CD14-positive monocyte (primary cell): ENCODE results near the gene CD300E. TPM values are rescaled to one million over a fixed set of nuclear protein-coding genes. Genes with fewer than 3 reads are reported as not detected.

ENCODE experiments used
- DNase-seq, 3 donors: peaks; one replicate each; pipeline ENCODE4 v3.0.0-alpha.2; 2011 to 2022
- H2AFZ ChIP-seq: 2 replicates; pipeline ENCODE4 v1.6.0; 2012; ENCODE audit warnings: mild to moderate bottlenecking, low read depth, low read length, inconsistent platforms; ENCODE audit not compliant: insufficient read depth, poor library complexity, severe bottlenecking
- H3K27ac ChIP-seq, 2 donors: 1 replicate in 1 of 2; 2 replicates in 1 of 2; pipeline ENCODE4 v1.5.1; 2012 to 2013; ENCODE audit warnings: low read length in 2 of 2, control low read depth in 1 of 2, inconsistent platforms in 1 of 2, low read depth in 1 of 2, mild to moderate bottlenecking in 1 of 2
- H3K27me3 ChIP-seq, 2 donors: one replicate each; pipeline versions ENCODE4 v1.6.0 to v1.6.1; 2011 to 2013; ENCODE audit warnings: low read length in 2 of 2; ENCODE audit not compliant: control insufficient read depth in 2 of 2, insufficient read depth in 2 of 2
- H3K36me3 ChIP-seq, 2 donors: replicated peaks in 1 of 2; 1 replicate in 1 of 2; 2 replicates in 1 of 2; pipeline versions ENCODE4 v1.5.1 to v1.6.1; 2012 to 2013; ENCODE audit warnings: low read length in 2 of 2, control low read depth in 1 of 2, inconsistent platforms in 1 of 2, mild to moderate bottlenecking in 1 of 2; ENCODE audit not compliant: insufficient read depth in 2 of 2, control insufficient read depth in 1 of 2
- H3K4me1 ChIP-seq, 2 donors: 1 replicate in 1 of 2; 2 replicates in 1 of 2; pipeline versions ENCODE4 v1.5.1 to v1.6.1; 2012 to 2013; ENCODE audit warnings: low read length in 2 of 2, control low read depth in 1 of 2, inconsistent platforms in 1 of 2, mild to moderate bottlenecking in 1 of 2, moderate library complexity in 1 of 2; ENCODE audit not compliant: insufficient read depth in 2 of 2, control insufficient read depth in 1 of 2
- H3K4me2 ChIP-seq: replicated peaks from 2 replicates; pipeline ENCODE3; 2012; ENCODE audit warnings: low read length, moderate library complexity, mild to moderate bottlenecking; ENCODE audit not compliant: poor library complexity, severe bottlenecking; ENCODE audit errors: extremely low read depth
- H3K4me3 ChIP-seq, 3 experiments: fragments of 200-600 bp in 1 of 3; sonication (generic) in 1 of 3; replicated peaks in 1 of 3; 1 replicate in 2 of 3; 2 replicates in 1 of 3; pipeline ENCODE4 v1.5.1; 2011 to 2013; ENCODE audit warnings: low read length in 3 of 3, mild to moderate bottlenecking in 3 of 3, control low read depth in 2 of 3, low read depth in 2 of 3, inconsistent platforms in 1 of 3, moderate library complexity in 1 of 3
- H3K79me2 ChIP-seq: 2 replicates; pipeline ENCODE4 v1.6.0; 2012; ENCODE audit warnings: mild to moderate bottlenecking, control low read depth, inconsistent platforms, low read length, moderate library complexity; ENCODE audit not compliant: insufficient read depth
- H3K9ac ChIP-seq: 2 replicates; pipeline ENCODE4 v1.6.0; 2017; ENCODE audit warnings: low read length, mild to moderate bottlenecking; ENCODE audit not compliant: insufficient read depth, poor library complexity, severe bottlenecking
- H3K9me3 ChIP-seq, 2 donors: replicated peaks in 1 of 2; 1 replicate in 1 of 2; 2 replicates in 1 of 2; pipeline versions ENCODE4 v1.5.1 to v1.6.1; 2012 to 2013; ENCODE audit warnings: low read length in 2 of 2, control low read depth in 1 of 2; ENCODE audit not compliant: control insufficient read depth in 1 of 2, insufficient read depth in 1 of 2
- H4K20me1 ChIP-seq: 2 replicates; pipeline ENCODE4 v1.6.0; 2012; ENCODE audit warnings: mild to moderate bottlenecking, low read length, control low read depth, moderate library complexity; ENCODE audit not compliant: insufficient read depth
- H3K27ac Mint-ChIP-seq, 7 donors: one replicate each; pipeline ENCODE4 v1.8.0; 2020; ENCODE audit warnings: mild to moderate bottlenecking in 7 of 7, mixed read lengths in 7 of 7, moderate library complexity in 6 of 7, inconsistent platforms in 2 of 7
- H3K27me3 Mint-ChIP-seq, 3 donors: one replicate each; pipeline ENCODE4 v1.8.0; 2021 to 2022; ENCODE audit warnings: low read depth in 3 of 3, mild to moderate bottlenecking in 3 of 3, mixed read lengths in 3 of 3, moderate library complexity in 3 of 3, inconsistent platforms in 1 of 3
- H3K36me3 Mint-ChIP-seq, 2 donors: one replicate each; pipeline ENCODE4 v1.8.0; 2020; ENCODE audit warnings: mixed read lengths in 2 of 2, inconsistent platforms in 1 of 2, mild to moderate bottlenecking in 1 of 2
- H3K4me1 Mint-ChIP-seq: one replicate; pipeline ENCODE4 v1.8.0; 2020; ENCODE audit warnings: mild to moderate bottlenecking, mixed read lengths
- H3K4me3 Mint-ChIP-seq, 2 donors: one replicate each; pipeline ENCODE4 v1.8.0; 2020; ENCODE audit warnings: mild to moderate bottlenecking in 2 of 2, mixed read lengths in 2 of 2, moderate library complexity in 1 of 2
- H3K9me3 Mint-ChIP-seq, 7 donors: one replicate each; pipeline ENCODE4 v1.8.0; 2020 to 2022; ENCODE audit warnings: mixed read lengths in 7 of 7, mild to moderate bottlenecking in 6 of 7, moderate library complexity in 6 of 7, inconsistent platforms in 2 of 7
- CTCF ChIP-seq: fragments of 200-600 bp; IDR thresholded peaks from one replicate; pipeline ENCODE4 v1.8.0; 2022; ENCODE audit warnings: antibody characterized with exemption, mild to moderate bottlenecking
- WGBS: methylation state at CpG from one replicate; pipeline ENCODE4 v1.1.5; 2013; ENCODE audit warnings: missing lambda C conversion rate; ENCODE audit not compliant: insufficient coverage; 5-methylcytosine and 5-hydroxymethylcytosine counted together
- intact Hi-C, 2 donors: fragments of 100-400 bp; cut with micrococcal nuclease; formaldehyde crosslinking; loops; one replicate each; pipeline versions ENCODE4 v1.15.0 to v1.15.1; 2023
- polyA plus RNA-seq, 3 donors: library from polyadenylated mRNA; depleted of rRNA in 1 of 3; unstranded in 2 of 3; stranded (reverse) in 1 of 3; fragments of 300-500 nt in 2 of 3; fragments of >200 nt in 1 of 3; fragmentation: Illumina TruSeq in 2 of 3; gene quantifications; 1 replicate in 2 of 3; 2 replicates in 1 of 3; pipeline ENCODE4 v1.2.3, GENCODE V29; 2012 to 2021

The CD300E gene
- polyA plus RNA-seq, 3 donors = 65.0 to 228 (median 122) TPM

GRCh38 chr17:74579900-74580299 lies 43.6 kb downstream of the CD300E start:
- Mint-ChIP-seq H3K9me3 (peaks cover 4 to 13% (median 9%) of the 10 kb centered on the region in 7 donors), H3K36me3 (peaks cover 0 to 5% of the 10 kb centered on the region in 2 donors), H3K27me3 (peaks cover 13 to 18% (median 13%) of the 10 kb centered on the region in 3 donors), H3K4me1 (peaks cover 21% of the 10 kb centered on the region), H3K4me3 (peak overlapping the region; percentile 52 to 59), H3K27ac (peak overlapping the region in 3 of 7 donors; percentile 14 to 70 (median 46))
- Histone ChIP-seq H3K27ac (no peak overlapping the region), H4K20me1 (no peaks in the 10 kb centered on the region), H3K9ac (no peak overlapping the region), H3K4me3 (peak overlapping the region in 1 of 3 experiments; percentile 41), H3K4me1 (peaks cover 13 to 17% of the 10 kb centered on the region in 2 donors), H3K9me3 (peaks cover 8% of the 10 kb centered on the region in 2 donors), H2AFZ (peak overlapping the region; percentile 66), H3K36me3 (no peaks in the 10 kb centered on the region), H3K4me2 (peak overlapping the region; percentile 41), H3K27me3 (no peaks in the 10 kb centered on the region), H3K79me2 (no peaks in the 10 kb centered on the region)
- no peak for TF ChIP-seq CTCF
- DNase-seq = peak in 2 of 3 donors; percentile 54 to 69
- intact Hi-C loops = no loop called here
- 31% methylated on average over 7 of the region's 7 CpGs for WGBS

DNA sequence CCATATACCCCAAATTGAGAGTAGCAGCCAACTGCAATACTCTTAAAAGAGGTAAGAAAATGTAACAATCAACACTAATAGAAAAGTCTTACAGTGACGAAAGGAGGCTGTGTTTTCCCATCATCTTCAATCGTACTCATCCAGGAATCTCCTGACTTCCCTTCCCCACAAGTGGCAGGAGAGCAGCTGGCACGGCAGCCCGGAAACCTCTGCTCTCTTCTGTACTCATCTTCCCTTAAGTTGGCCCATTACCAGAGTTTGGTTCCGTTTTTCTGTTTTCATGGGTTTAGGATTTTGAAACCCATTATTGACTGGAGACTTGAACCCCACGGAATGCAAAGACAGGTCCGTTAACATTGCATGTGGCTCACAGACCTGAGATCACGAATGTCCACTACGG lies 44.6 kb downstream of the CD300E start:
- H2AFZ ChIP-seq = no peak overlapping the region
- H3K9ac ChIP-seq = no peak overlapping the region
- H3K79me2 ChIP-seq = no peaks in the 10 kb centered on the region
- peak overlapping the region in 3 of 7 donors; percentile 33 to 58 (median 58) for H3K27ac Mint-ChIP-seq
- H3K4me1 ChIP-seq = peaks cover 13 to 17% of the 10 kb centered on the region in 2 donors
- H3K4me2 ChIP-seq = no peak overlapping the region
- peaks cover 0 to 4% of the 10 kb centered on the region in 2 donors for H3K27me3 ChIP-seq
- H3K4me3 ChIP-seq = no peak overlapping the region
- peak in 2 of 3 donors; percentile 45 to 70 for DNase-seq
- peaks cover 13 to 24% (median 16%) of the 10 kb centered on the region in 3 donors for H3K27me3 Mint-ChIP-seq
- no peaks in the 10 kb centered on the region for H3K9me3 ChIP-seq
- intact Hi-C loops = no loop called here
- H3K27ac ChIP-seq = no peak overlapping the region
- H3K4me1 Mint-ChIP-seq = peaks cover 21% of the 10 kb centered on the region
- H3K4me3 Mint-ChIP-seq = peak overlapping the region in 1 of 2 donors; percentile 26
- no peaks in the 10 kb centered on the region for H4K20me1 ChIP-seq
- no peak for TF ChIP-seq CTCF
- peaks cover 0 to 5% of the 10 kb centered on the region in 2 donors for H3K36me3 Mint-ChIP-seq
- no peaks in the 10 kb centered on the region for H3K36me3 ChIP-seq
- WGBS = 90% methylated on average over 7 of the region's 9 CpGs
- H3K9me3 Mint-ChIP-seq = peaks cover 0 to 4% (median under 1%) of the 10 kb centered on the region in 7 donors
